GM19239 (cell line): ENCODE data around the gene TCL1A.
"Not testable (repeated sequence)": the region's sequence is repeated elsewhere in the genome, so short reads cannot be mapped to it uniquely, and the experiment has no call there.

Experiments
- DNase-seq: peaks from one replicate; pipeline ENCODE4 v3.0.0; 2011; ENCODE audit warnings: low spot score; ENCODE audit not compliant: insufficient read length
- FAIRE-seq: peaks from 2 replicates; lab custom pipeline; 2011; peaks lifted over from hg19 to GRCh38; lab: Jason Lieb, UNC

TCL1A gene, protein sequence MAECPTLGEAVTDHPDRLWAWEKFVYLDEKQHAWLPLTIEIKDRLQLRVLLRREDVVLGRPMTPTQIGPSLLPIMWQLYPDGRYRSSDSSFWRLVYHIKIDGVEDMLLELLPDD

GRCh38 chr14:95713596-95714371, at the start of gene TCL1A:
TCL1A (minus strand) TSS chr14:95714125; CDS start chr14:95714066, 59 bp downstream.
- DNase-seq = peak; percentile 54
- no peak for FAIRE-seq

DNA sequence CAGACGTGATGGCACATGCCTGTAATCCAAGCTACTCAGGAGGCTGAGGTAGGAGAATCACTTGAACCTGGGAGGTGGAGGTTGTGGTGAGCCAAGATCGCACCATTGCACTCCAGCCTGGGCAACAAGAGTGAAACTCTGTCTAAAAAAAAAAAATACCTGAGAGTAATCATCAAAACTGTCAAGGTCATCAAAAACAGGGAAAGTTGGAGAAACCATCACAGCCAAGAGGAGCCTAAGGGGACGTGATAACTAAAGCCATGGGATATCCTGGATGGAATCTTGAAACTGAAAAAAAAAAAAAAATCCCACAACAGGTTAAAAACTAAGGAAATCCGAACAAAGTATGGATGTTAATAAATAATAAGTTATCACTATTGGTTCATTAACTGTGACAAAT, 49.1 kb upstream of the TCL1A start:
- not testable (repeated sequence) for DNase-seq, FAIRE-seq

GRCh38 chr14:95761436-95761835, 47.5 kb upstream of the TCL1A start:
- no peak for DNase-seq
- FAIRE-seq = no peak

DNA sequence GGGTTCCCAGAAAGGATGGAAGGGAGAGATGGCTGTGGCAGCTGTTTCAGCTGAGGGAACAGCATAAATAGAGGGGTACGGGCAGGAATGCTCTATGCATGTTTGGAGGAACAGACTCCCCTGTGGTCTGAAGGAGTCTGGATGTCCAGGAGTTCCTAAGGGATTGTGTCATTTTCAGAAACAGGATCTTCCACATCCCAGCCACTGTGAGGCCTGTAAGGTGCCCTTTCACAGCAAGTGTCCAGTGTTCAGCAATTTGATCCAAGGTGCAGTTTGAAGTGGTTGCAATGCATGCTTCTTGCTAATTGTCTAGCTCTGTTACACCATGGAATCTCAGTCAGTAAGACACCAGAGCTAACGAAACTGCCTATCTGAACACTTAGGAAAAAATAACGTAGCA, 46.7 kb upstream of the TCL1A start:
- DNase-seq (no peak), FAIRE-seq (no peak)

DNA sequence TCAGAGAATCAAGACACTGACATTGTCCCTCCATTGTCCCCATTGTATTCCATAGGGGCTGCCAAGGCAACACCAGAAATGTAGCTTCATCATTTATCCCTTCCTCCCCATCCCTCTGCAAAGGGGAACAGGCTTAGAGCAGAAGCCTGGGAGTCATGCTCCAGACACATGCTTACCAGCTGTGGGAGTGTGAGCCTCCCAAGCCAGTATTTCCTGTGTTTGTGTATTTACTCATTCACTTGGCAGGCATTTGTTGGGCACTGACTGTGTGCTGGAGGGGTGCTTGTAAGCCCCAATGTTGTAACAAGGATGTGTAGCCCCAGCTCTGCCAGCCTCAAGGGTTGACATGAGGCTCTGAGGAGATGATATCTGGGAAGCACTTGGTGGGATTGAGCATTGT, 46.0 kb upstream of the TCL1A start:
- DNase-seq (no peak), FAIRE-seq (no peak)

- DNase-seq (no peak), FAIRE-seq (no peak)
Measured at GRCh38 chr14:95758331-95758730, 44.4 kb upstream of the TCL1A start.

GRCh38 chr14:95756751-95757150, 42.8 kb upstream of the TCL1A start:
- FAIRE-seq (no peak), DNase-seq (no peak)

DNA sequence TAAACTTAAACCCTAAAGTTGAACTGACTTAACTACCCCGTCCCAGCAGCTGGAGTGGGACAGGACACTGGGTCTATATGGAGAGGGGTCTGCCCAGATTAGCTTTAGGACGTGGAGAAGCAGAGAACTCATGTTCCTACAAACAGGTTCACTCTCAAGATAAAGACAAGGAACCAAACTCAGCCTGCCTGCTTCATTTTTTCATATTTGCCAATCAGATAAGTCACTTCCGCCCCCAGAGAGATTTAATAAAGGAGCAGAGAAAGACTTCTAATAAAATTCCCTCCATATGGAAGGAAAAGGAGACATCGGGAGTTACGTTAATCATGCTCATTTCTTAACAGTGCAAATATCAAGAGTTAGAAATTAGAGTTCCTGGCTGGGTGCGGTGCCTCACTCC, 42.2 kb upstream of the TCL1A start:
- peak; percentile 8 for FAIRE-seq
- no peak for DNase-seq

DNA sequence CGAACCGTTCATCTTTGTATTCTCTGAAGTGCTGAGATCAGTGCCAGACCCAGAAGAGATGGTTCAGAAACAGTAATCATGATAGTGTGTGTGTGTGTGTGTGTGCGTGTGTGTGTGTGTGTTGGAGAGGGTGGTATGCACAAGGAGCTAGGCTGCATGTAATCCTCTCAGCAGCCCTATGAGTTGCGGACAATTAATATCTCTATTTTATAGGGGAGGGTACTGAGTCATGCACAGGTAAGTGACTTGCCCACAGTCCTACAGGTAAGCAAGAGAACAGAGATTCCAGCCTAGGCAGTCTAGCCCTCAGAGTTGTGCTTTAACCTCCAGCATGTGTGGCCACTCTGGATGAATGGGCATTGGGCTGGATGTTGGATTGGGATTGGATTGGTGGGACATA, 27.9 kb upstream of the TCL1A start:
- FAIRE-seq (no peak), DNase-seq (no peak)

DNA sequence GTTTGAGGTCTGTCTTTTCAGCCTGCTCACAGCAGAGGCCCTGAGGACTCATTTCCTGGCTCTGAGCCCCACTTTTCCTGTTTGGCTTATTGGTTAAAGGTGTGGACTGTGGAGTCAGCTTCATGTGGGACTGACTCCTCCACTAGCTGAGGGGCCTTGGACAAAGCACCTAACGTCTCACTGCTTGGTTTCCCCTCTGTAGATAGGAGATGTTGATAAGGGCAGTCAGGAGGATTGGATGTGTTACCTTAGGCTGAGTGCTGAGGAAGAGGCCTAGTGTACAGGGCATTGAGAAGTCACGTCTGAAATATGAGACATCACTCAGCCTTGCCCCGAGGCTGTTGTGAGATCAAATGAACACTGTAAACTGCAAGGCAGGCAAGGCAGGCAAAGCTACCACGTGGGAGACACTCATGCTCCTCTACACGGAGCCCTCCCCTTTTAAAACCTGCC, 27.1 kb upstream of the TCL1A start:
- FAIRE-seq (no peak), DNase-seq (no peak)

DNA sequence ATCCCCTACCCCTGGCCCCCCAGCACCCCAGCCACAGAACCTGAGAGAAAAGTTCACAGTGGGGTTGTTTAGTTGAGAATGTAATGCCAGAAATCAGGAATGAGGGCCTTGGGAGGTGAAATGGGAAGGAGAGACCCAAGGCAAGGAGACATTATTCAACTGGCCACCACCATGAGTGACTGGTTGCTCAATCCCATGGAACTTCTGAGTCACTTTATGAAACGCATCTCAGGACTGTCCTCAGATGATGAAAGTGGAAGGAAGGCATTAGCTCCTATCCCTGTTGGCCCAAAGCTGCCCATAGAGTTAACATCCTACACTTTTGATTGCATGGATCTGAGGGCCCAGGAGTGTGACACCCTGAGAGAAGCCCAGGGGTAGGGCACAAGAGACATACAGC, 25.4 kb upstream of the TCL1A start:
- no peak for FAIRE-seq

GRCh38 chr14:95733212-95733611, 19.3 kb upstream of the TCL1A start:
- FAIRE-seq (no peak), DNase-seq (no peak)

More for the DNA sequence above, 25.4 kb upstream of the TCL1A start:
- no peak for DNase-seq

DNA sequence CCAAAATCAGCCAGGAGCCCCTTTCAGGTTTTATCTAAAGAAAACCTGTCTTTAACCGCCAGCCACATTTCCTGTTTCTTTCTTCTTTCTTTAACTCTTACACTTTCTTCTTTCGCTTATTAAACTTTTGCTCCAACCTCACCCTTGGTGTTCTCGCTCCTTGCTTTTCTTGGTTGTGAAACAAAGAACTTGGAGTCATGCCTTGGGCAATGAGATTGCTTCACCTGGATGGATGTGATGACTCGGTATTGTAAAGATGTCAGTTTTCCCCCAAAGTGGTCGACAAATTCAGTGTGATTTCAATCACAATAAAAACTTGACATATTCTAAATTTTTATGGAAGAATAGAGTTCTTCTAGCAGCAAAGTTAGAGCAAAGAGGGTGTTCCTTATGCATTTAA, 16.2 kb upstream of the TCL1A start:
- FAIRE-seq (peak; percentile 89), DNase-seq (no peak)

- not testable (repeated sequence) for DNase-seq
- peak; percentile 77 for FAIRE-seq
Measured at GRCh38 chr14:95729402-95730028, 15.6 kb upstream of the TCL1A start.

DNA sequence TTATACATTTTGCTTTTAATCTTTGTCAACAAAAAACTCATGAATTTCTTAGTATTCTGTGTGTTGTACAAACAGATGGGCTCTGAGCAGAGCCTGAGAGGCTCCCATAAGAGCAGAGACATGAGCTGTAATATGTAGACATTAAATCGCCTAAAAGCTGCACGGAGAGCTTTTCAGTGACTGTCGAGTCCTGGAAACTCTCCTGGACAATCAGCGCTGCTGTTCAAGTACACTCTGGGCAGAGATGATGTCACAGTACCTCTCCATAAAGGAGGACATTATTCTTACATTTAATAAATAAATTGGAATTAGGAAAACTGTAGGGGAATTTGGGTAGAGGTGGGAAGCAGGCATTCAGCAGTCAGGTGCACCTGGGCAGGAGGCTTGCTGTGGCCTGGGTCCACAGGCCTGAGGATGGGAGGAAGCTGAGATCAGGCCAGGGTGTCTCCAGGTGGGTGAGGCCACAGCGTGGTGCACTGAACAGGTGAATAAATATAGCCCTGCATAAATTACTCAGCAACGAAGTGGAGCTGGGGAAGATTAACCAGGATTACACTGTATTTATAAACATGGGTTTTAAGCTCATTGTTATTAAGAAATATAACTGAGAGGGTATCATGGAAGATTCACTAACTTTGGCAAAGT, 13.3 kb upstream of the TCL1A start:
- DNase-seq (no peak), FAIRE-seq (peak; percentile 66)

- FAIRE-seq = peak; percentile 89
- peak; percentile 18 for DNase-seq
Measured at GRCh38 chr14:95725685-95726336, 11.9 kb upstream of the TCL1A start.

DNA sequence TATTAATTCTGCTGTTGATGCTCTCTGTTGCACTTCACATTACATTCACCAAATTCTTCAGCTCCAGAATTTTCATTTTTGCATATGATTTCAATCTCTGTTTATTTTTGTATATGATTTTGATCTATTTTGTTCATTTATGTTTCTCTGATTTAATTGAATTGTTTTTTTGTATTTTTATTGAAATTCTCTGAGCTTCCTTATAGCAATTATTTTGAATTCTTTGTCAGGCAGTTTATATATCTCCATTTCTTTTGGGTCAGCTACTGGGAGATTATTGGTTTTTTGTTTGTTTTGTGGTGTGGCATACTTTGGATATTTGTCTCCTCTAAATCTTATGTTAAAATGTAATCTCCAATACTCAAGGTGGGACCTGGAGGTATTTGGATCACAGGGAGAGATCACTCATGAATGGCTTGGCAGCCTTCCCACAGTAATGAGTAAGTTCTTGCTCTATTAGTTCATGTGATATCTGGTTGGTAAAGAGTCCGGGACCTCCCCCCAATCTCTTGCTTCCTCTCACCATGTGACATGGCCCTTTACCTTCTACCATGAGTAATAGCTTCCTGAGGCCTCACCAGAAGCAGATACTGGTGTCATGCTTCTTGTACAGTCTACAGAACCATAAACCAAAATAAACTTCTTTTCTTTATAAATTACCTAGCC, 8.7 kb upstream of the TCL1A start:
- DNase-seq (no peak), FAIRE-seq (peak; percentile 47)

DNA sequence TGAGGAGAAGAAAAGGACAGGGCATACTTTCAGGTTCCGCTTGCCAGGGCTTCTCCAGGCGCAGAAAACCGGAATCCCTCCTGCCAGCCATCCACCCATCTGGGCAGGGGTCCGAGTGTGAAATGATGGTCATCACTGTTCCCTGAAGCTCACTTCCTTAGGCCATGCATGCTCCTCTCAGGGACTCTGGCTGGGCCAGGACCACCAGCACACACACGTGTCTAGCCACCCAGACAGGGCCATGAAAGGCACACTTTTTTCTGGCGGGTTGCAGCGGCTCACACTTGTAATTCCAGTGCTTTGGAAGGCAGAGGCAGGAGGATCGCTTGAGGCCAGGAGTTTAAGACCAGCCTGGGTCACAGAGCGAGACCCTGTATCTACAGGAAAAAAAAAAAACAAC, 1.5 kb downstream of the TCL1A start:
- FAIRE-seq = no peak

GRCh38 chr14:95711476-95712176, 2.3 kb downstream of the TCL1A start:
- DNase-seq (no peak), FAIRE-seq (peak; percentile 86)

More for the DNA sequence above, 1.5 kb downstream of the TCL1A start:
- DNase-seq = no peak
